ENCODE measurements around the gene MYL10.
"Not testable (repeated sequence)": the region's sequence is repeated elsewhere in the genome, so short reads cannot be mapped to it uniquely, and the experiment has no call there.

Gene MYL10

DNA sequence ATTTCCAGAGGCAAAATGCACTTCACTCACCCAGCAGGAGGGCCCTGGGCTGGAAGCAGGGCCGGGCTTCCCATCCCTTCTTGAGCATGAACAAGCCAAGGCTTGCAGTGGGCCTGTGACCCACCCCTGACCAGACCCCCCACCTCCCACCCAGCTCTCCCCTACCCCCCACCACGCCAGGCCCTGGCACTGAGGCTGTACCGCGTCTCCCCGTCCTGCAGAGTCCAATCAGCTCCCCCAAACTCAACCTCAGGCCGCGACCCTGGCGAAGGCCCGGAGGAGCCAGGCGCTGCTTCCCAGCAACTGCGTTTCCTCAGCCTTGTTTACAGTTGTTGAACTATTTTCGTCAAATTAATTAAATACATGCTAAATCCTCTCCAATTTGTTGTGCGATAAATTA lies 16.9 kb upstream of the MYL10 start:
- TF ChIP-seq, protein P1, sequence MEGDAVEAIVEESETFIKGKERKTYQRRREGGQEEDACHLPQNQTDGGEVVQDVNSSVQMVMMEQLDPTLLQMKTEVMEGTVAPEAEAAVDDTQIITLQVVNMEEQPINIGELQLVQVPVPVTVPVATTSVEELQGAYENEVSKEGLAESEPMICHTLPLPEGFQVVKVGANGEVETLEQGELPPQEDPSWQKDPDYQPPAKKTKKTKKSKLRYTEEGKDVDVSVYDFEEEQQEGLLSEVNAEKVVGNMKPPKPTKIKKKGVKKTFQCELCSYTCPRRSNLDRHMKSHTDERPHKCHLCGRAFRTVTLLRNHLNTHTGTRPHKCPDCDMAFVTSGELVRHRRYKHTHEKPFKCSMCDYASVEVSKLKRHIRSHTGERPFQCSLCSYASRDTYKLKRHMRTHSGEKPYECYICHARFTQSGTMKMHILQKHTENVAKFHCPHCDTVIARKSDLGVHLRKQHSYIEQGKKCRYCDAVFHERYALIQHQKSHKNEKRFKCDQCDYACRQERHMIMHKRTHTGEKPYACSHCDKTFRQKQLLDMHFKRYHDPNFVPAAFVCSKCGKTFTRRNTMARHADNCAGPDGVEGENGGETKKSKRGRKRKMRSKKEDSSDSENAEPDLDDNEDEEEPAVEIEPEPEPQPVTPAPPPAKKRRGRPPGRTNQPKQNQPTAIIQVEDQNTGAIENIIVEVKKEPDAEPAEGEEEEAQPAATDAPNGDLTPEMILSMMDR (IDR thresholded peaks at IDR 0.05; ENCODE audit: extremely low read depth, insufficient read depth, missing control alignments): no peak
- in situ Hi-C loops (cut with MboI; ENCODE audit: low pct_unique_long_range_greater_than_20kb, low sequenced_read_pairs, unreplicated experiment): no loop called here

DNA sequence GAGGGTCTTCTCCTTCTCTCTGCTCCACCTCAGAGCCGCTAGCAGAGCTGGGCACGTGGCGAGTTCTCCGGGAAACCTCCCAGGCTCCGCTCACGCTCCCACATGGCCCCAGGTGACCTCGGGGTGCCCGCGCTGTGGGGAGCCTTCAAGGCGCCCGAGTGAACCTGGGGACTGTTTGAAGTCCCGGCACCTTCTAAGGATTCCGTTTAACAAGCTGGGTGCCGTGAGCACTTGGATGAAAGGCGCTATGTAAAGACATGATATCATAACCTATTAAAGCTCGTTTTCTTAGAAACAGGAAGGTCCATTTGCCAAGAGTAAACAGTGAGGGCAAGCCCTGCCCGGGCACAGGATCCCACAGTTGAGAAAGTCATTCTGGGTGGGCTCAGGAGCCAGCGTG lies 15.8 kb upstream of the MYL10 start:
- in situ Hi-C loops (cut with MboI; ENCODE audit: low pct_unique_long_range_greater_than_20kb, low sequenced_read_pairs, unreplicated experiment): no loop called here
- TF ChIP-seq, protein P1 (IDR thresholded peaks at IDR 0.05; ENCODE audit: extremely low read depth, insufficient read depth, missing control alignments): no peak
- no peak for DNase-seq (ENCODE audit: low spot score)

More for the DNA sequence above, 16.9 kb upstream of the MYL10 start:
- DNase-seq (ENCODE audit: low spot score): no peak

DNA sequence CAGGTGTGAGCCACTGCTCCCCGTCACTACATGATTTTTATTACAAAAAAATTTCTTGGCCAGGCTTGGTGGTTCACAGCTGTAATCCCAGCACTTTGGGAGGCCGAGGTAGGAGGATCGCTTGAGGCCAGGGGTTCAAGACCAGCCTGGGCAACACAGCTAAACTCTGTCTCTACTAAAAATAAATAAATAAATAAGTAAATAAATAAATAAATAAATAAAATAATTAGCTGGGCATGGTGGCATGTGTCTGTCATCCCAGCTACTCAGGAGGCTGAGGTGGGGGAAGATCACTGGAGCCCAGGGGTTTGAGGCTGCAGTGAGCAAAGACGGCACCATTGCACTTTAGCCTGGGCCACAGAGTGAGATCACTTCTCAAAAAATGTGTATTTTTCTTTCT lies 10.0 kb upstream of the MYL10 start:
- DNase-seq (ENCODE audit: low spot score); in situ Hi-C loops (cut with MboI; ENCODE audit: low pct_unique_long_range_greater_than_20kb, low sequenced_read_pairs, unreplicated experiment): not testable (repeated sequence)

DNA sequence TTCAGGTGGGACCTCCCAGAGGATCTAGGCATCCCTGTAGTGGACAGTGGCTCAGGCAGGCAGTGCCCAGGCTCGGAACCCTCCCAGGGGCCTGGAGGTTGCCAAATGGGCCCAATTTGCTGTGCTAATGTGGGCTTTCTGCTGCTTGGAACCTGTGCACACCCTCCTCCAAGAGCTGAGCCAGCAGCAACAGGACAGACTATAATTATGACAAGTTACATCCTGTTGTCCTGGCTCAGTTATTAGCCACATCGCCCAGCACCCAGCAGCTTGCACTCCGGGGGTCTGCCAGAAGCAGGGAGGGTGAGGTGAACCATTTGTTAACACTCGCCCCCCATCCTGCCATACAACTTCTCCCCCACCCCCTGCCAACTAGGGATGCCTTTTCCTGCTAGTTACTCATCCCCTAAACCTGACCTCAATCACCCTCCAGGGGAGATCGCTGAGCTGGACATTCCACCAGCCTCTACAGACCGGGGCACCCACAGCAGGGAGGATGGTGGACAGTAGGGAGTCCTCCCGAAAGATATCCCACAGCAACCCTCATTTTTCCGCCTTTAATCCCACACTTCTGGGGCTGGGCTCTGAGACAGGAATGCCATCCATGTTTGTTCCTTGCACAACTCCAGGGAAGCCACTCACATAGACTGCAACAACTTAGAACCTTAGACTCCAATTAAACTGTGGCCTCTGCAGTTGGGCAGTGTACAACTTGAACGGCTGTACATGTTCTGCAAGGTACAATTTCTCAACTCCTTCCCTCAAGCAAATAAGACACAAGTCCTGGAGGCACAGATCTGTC lies 7.9 kb upstream of the MYL10 start:
- in situ Hi-C loops (cut with MboI; ENCODE audit: low pct_unique_long_range_greater_than_20kb, low sequenced_read_pairs, unreplicated experiment): no loop called here
- no peak for DNase-seq (ENCODE audit: low spot score)
- TF ChIP-seq, protein P1 (IDR thresholded peaks at IDR 0.05; ENCODE audit: extremely low read depth, insufficient read depth, missing control alignments): no peak

DNA sequence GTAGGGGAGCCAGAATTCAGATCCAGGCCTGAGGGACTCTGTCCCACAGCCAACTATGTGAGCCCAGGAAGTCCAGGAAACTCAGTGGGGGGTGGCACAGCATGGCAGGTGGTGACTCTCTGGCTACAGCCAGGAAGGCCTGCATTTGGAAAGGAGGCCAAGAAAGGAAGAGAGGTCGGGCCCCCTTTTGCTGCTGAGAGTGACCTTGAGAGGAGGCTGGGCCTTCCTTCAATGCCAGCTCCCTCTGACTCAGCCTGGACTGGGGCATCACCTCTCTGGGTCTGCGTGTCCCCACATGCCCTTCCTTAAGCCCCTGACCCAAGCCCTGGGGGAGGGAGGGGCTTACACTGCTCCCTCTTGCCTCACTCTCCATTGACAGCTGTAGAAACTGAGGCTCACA lies 6.4 kb upstream of the MYL10 start:
- no peak for DNase-seq (ENCODE audit: low spot score)
- in situ Hi-C loops (cut with MboI; ENCODE audit: low pct_unique_long_range_greater_than_20kb, low sequenced_read_pairs, unreplicated experiment): no loop called here
- TF ChIP-seq, protein P1 (IDR thresholded peaks at IDR 0.05; ENCODE audit: extremely low read depth, insufficient read depth, missing control alignments): no peak

DNA sequence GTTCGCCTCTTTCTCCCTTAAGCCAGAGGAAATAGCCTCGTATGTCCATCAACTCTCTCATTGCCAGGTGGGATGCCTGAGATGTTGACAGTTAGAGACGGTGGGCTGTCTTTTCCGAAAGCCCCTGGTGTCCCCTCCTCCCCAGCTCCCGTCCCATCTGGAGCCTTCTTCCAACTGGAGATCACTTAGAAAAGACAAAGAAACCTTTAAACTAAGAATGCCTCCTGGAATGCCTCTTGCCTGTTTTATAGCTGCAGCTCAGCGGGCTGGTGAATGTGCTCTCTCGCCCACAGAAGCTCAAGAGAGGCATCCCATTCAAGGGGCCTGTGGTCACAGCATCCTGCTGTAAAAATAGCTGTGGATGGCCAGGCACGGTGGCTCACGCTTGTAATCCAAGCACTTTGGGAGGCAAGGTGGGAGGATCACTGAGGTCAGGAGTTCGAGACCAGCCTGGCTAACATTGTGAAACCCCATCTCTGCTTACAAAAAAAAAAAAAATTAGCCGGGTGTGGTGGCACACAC lies 5.2 kb upstream of the MYL10 start:
- TF ChIP-seq, protein P1 (IDR thresholded peaks at IDR 0.05; ENCODE audit: extremely low read depth, insufficient read depth, missing control alignments): no peak
- DNase-seq (ENCODE audit: low spot score): no peak
- in situ Hi-C loops (cut with MboI; ENCODE audit: low pct_unique_long_range_greater_than_20kb, low sequenced_read_pairs, unreplicated experiment): no loop called here

DNA sequence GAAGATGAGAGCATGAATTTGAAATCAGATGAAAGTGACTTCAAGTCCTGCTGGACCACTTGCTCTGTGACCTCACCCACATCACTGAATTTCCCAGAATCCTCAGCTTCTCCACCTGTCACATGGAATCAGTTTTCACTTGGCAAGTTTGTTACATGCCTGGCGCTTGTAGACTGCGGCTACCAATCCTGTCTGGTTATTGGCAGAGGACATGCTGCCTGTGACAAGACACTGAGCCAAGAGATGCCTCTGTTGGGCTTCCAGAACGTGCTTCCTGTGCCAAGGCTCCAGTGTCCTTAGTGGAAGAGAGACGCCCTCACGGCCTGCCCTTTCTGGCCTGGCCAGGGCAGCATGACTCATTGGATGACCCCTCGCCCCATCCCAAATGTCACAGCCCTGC lies 4.4 kb upstream of the MYL10 start:
- TF ChIP-seq, protein P1 (IDR thresholded peaks at IDR 0.05; ENCODE audit: extremely low read depth, insufficient read depth, missing control alignments): no peak
- DNase-seq (ENCODE audit: low spot score): no peak
- in situ Hi-C loops (cut with MboI; ENCODE audit: low pct_unique_long_range_greater_than_20kb, low sequenced_read_pairs, unreplicated experiment): no loop called here

Measured in GM13977 (cell line).